Osteocyte (in vitro differentiated cells): ENCODE data around the gene CDH23. TPM values are rescaled to one million over a fixed set of nuclear protein-coding genes. Genes with fewer than 3 reads are reported as not detected.

Source experiments
- DNase-seq: peaks from one replicate; pipeline ENCODE4 v3.0.0; 2021; ENCODE audit warnings: mixed read lengths; ENCODE audit not compliant: unreplicated experiment; ENCODE audit errors: extremely low spot score
- H3K27ac Mint-ChIP-seq: one replicate; pipeline ENCODE4 v1.8.0; 2021; ENCODE audit warnings: mild to moderate bottlenecking, mixed read lengths; ENCODE audit not compliant: unreplicated experiment
- H3K27me3 Mint-ChIP-seq: one replicate; pipeline ENCODE4 v1.8.0; 2021; ENCODE audit warnings: mixed read lengths; ENCODE audit not compliant: unreplicated experiment
- H3K36me3 Mint-ChIP-seq: one replicate; pipeline ENCODE4 v1.8.0; 2021; ENCODE audit warnings: mixed read lengths; ENCODE audit not compliant: unreplicated experiment
- H3K4me1 Mint-ChIP-seq: one replicate; pipeline ENCODE4 v1.8.0; 2021; ENCODE audit warnings: mixed read lengths; ENCODE audit not compliant: unreplicated experiment
- H3K4me3 Mint-ChIP-seq: one replicate; pipeline ENCODE4 v1.8.0; 2021; ENCODE audit warnings: mild to moderate bottlenecking, moderate library complexity, mixed read lengths; ENCODE audit not compliant: unreplicated experiment
- H3K9me3 Mint-ChIP-seq: one replicate; pipeline ENCODE4 v1.8.0; 2021; ENCODE audit warnings: mixed read lengths; ENCODE audit not compliant: unreplicated experiment
- CTCF ChIP-seq: fragments of 200-600 bp; sonication (generic); IDR thresholded peaks from 2 replicates; pipeline ENCODE4 v1.5.0; 2021; ENCODE audit warnings: antibody characterized with exemption, mild to moderate bottlenecking, moderate library complexity
- total RNA-seq: library from RNA; stranded (reverse); gene quantifications from 2 replicates; pipeline ENCODE4 v1.2.1, GENCODE V29; 2021

CDH23 gene
- total RNA-seq, 1 donor from 2014 or later: not detected

GRCh38 chr10:71727738-71728737 is 331.3 kb downstream of the CDH23 start:
- no peak for TF ChIP-seq CTCF
- Mint-ChIP-seq H3K4me3 (no peak overlapping the region), H3K27me3 (peaks cover 10% of the 10 kb centered on the region), H3K27ac (no peak overlapping the region), H3K4me1 (peaks cover 5% of the 10 kb centered on the region), H3K36me3 (no peaks in the 10 kb centered on the region), H3K9me3 (no peaks in the 10 kb centered on the region)
- no peak for DNase-seq

DNA sequence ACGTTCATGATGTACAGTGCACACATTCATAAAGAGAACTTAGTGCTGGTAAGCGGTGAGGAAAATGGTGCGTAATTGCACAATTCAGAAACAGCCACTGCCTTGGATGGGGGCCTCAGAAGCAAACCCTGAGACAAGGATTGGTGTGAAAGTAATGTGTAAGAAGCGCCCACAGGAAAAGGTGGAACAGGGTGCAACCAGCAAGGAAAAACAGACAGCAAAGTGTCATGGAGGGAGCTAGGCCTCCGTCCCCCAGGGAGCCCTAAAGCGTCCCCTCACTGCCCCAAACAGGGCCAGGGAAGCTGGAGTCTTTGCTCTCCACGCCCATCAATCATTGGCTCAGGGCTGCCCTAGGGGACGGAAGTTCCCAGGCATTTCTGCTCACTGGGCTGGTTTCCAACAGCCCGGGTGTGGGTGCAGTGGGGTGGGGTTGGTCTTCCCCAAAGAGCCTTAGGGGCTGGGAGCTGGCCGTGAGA is 332.5 kb downstream of the CDH23 start:
- no peak for DNase-seq
- Mint-ChIP-seq H3K9me3 (no peaks in the 10 kb centered on the region), H3K4me1 (peaks cover 5% of the 10 kb centered on the region), H3K27me3 (peaks cover 15% of the 10 kb centered on the region), H3K27ac (no peak overlapping the region), H3K4me3 (no peak overlapping the region), H3K36me3 (no peaks in the 10 kb centered on the region)
- TF ChIP-seq CTCF: no peak

GRCh38 chr10:71731791-71732190 is 335.1 kb downstream of the CDH23 start:
- H3K4me1 Mint-ChIP-seq: peaks cover 5% of the 10 kb centered on the region
- H3K9me3 Mint-ChIP-seq: no peaks in the 10 kb centered on the region
- H3K27ac Mint-ChIP-seq: no peak overlapping the region
- DNase-seq: no peak
- no peaks in the 10 kb centered on the region for H3K36me3 Mint-ChIP-seq
- peaks cover 15% of the 10 kb centered on the region for H3K27me3 Mint-ChIP-seq
- H3K4me3 Mint-ChIP-seq: no peak overlapping the region
- no peak for TF ChIP-seq CTCF

DNA sequence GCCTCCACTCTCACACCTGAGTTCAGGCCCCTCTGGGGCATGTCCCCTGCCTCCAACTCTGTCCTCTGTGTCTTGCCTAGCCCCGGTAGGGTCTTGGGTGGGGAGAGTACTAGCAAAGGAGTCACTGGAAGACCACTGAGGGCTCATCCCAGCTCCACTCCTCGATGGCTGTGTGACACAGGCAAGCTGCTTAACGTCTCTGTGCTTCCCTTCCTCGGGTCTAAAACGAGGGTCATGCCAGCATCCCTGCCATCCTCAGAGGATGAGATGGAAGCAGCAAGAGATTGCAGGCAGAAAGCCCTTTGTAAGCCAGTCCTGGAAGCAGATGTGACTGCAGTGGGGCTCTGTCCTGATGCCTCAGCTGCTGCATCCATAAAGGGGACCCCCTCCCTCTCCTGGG is 338.1 kb downstream of the CDH23 start:
- DNase-seq: no peak
- Mint-ChIP-seq H3K36me3 (no peaks in the 10 kb centered on the region), H3K4me3 (no peak overlapping the region), H3K4me1 (no peaks in the 10 kb centered on the region), H3K27me3 (peaks cover 12% of the 10 kb centered on the region), H3K9me3 (no peaks in the 10 kb centered on the region), H3K27ac (no peak overlapping the region)
- TF ChIP-seq CTCF: no peak
